SK-N-SH (cell line): ENCODE results near the gene LPO. TPM values are rescaled to one million over a fixed set of nuclear protein-coding genes. Genes with fewer than 3 reads are reported as not detected.

Experiments
- CTCF ChIA-PET: fragments of 300-600, 350-600 bp; formaldehyde crosslinking; extraction: SDS; loops from one replicate; lab custom pipeline; 2021; lab: Yijun Ruan, JAX
- POLR2A ChIA-PET: fragments of 350-600 bp; sonication (Branson Sonifier 250); formaldehyde crosslinking; extraction: SDS; loops from one replicate; lab custom pipeline; 2020; ENCODE audit warnings: antibody characterized with exemption, inconsistent platforms; lab: Yijun Ruan, JAX
- DNase-seq: peaks from one replicate; pipeline ENCODE4 v3.0.0; 2012
- H2AFZ ChIP-seq: fragments of 200-600 bp; sonication (generic); 2 replicates; pipeline ENCODE4 v1.8.1; 2016; ENCODE audit warnings: antibody characterized with exemption, mild to moderate bottlenecking, low read depth
- H3F3A ChIP-seq: fragments of 200-600 bp; sonication (generic); replicated peaks from 2 replicates; pipeline ENCODE3; 2016; ENCODE audit warnings: antibody characterized with exemption, mild to moderate bottlenecking; ENCODE audit not compliant: insufficient read depth
- H3K27ac ChIP-seq, 2 experiments: fragments of 200-500 bp in 1 of 2; fragments of 200-600 bp in 1 of 2; sonication (Bioruptor generic) in 1 of 2; sonication (generic), shearing (Covaris generic) in 1 of 2; 2 replicates each; pipeline versions ENCODE4 v1.5.1 to v1.6.1; 2014 to 2016; ENCODE audit warnings: low read depth in 2 of 2, inconsistent platforms in 1 of 2, low read length in 1 of 2, mild to moderate bottlenecking in 1 of 2, mixed read lengths in 1 of 2
- H3K27me3 ChIP-seq: fragments of 200-600 bp; sonication (generic), shearing (Covaris generic); 2 replicates; pipeline ENCODE4 v1.6.1; 2016; ENCODE audit warnings: mixed run types; ENCODE audit not compliant: insufficient read depth
- H3K36me3 ChIP-seq, 2 experiments: fragments of 200-500 bp in 1 of 2; fragments of 200-600 bp in 1 of 2; sonication (Bioruptor generic) in 1 of 2; sonication (generic) in 1 of 2; replicated peaks in 1 of 2; 2 replicates each; pipeline versions ENCODE3 to v1.5.1; 2014 to 2016; ENCODE audit warnings: low read length in 1 of 2, mild to moderate bottlenecking in 1 of 2; ENCODE audit not compliant: insufficient read depth in 2 of 2, control insufficient read depth in 1 of 2
- H3K4me1 ChIP-seq, 2 experiments: fragments of 200-500 bp in 1 of 2; fragments of 200-600 bp in 1 of 2; sonication (Bioruptor generic) in 1 of 2; sonication (generic), shearing (Covaris generic) in 1 of 2; 2 replicates each; pipeline versions ENCODE4 v1.5.1 to v1.6.1; 2014 to 2016; ENCODE audit warnings: low read depth in 1 of 2, low read length in 1 of 2, mixed run types in 1 of 2; ENCODE audit not compliant: insufficient read depth in 2 of 2, control insufficient read depth in 1 of 2
- H3K4me2 ChIP-seq: fragments of 200-600 bp; sonication (generic), shearing (Covaris generic); 2 replicates; pipeline ENCODE4 v1.6.1; 2017; ENCODE audit warnings: mixed run types
- H3K4me3 ChIP-seq, 2 experiments: fragments of 200-500 bp in 1 of 2; fragments of 200-600 bp in 1 of 2; sonication (Bioruptor generic) in 1 of 2; sonication (generic), shearing (Covaris generic) in 1 of 2; 2 replicates each; pipeline versions ENCODE4 v1.5.1 to v1.8.1; 2014 to 2016; ENCODE audit warnings: low read depth in 2 of 2, inconsistent platforms in 1 of 2, low read length in 1 of 2, mild to moderate bottlenecking in 1 of 2, mixed read lengths in 1 of 2, moderate library complexity in 1 of 2
- H3K79me2 ChIP-seq: fragments of 200-600 bp; sonication (generic); 2 replicates; pipeline ENCODE4 v1.8.1; 2017; ENCODE audit warnings: mild to moderate bottlenecking; ENCODE audit not compliant: insufficient read depth
- H3K9ac ChIP-seq: fragments of 200-600 bp; sonication (generic); 2 replicates; pipeline ENCODE4 v1.6.1; 2017; ENCODE audit warnings: mixed run types
- H3K9me2 ChIP-seq: fragments of 200-600 bp; sonication (generic); 2 replicates; pipeline ENCODE4 v1.6.1; 2017; ENCODE audit warnings: mixed run types
- H3K9me3 ChIP-seq: fragments of 200-600 bp; sonication (generic); 2 replicates; pipeline ENCODE4 v1.6.1; 2017; ENCODE audit warnings: mixed run types, mild to moderate bottlenecking, moderate library complexity
- H4K20me1 ChIP-seq: fragments of 200-600 bp; sonication (generic); 2 replicates; pipeline ENCODE4 v1.6.1; 2017; ENCODE audit warnings: mild to moderate bottlenecking, mixed run types; ENCODE audit not compliant: insufficient read depth
- CHD2 ChIP-seq: fragments of 150-350 bp; IDR thresholded peaks from 2 replicates; pipeline ENCODE4 v1.6.1; 2018; ENCODE audit warnings: low read length; ENCODE audit not compliant: partially characterized antibody
- ELF1 ChIP-seq: IDR thresholded peaks from 2 replicates; pipeline ENCODE4 v1.4.0; 2012
- EP300 ChIP-seq, 2 experiments: IDR thresholded peaks; 2 replicates each; pipeline versions ENCODE4 v1.4.0 to v1.6.1; 2012; ENCODE audit warnings: borderline replicate concordance in 1 of 2, low read depth in 1 of 2, low read length in 1 of 2
- GABPA ChIP-seq: IDR thresholded peaks from 2 replicates; pipeline ENCODE4 v1.4.0; 2012; ENCODE audit warnings: low read depth, mild to moderate bottlenecking
- GATA2 ChIP-seq: sonication (generic); formaldehyde crosslinking; IDR thresholded peaks from 2 replicates; pipeline ENCODE4 v1.5.0; 2020; ENCODE audit warnings: mild to moderate bottlenecking, missing genetic modification reagents
- MEF2A ChIP-seq: IDR thresholded peaks from 2 replicates; pipeline ENCODE4 v1.4.0; 2012; ENCODE audit warnings: low read depth, borderline replicate concordance
- NFIC ChIP-seq: IDR thresholded peaks from 2 replicates; pipeline ENCODE4 v1.4.0; 2012; ENCODE audit warnings: borderline replicate concordance
- POLR2AphosphoS5 ChIP-seq: IDR thresholded peaks from 2 replicates; pipeline ENCODE4 v1.6.1; 2012; ENCODE audit warnings: low read depth, low read length
- RAD21 ChIP-seq: IDR thresholded peaks from 2 replicates; pipeline ENCODE4 v1.6.1; 2012; ENCODE audit warnings: mild to moderate bottlenecking, low read length
- RXRA ChIP-seq: IDR thresholded peaks from 2 replicates; pipeline ENCODE4 v1.4.0; 2012; ENCODE audit warnings: low read depth, mild to moderate bottlenecking, borderline replicate concordance
- SIN3A ChIP-seq: IDR thresholded peaks from 2 replicates; pipeline ENCODE4 v1.6.1; 2012; ENCODE audit warnings: low read depth, mild to moderate bottlenecking, low read length, moderate library complexity, borderline replicate concordance
- YY1 ChIP-seq: IDR thresholded peaks from 2 replicates; pipeline ENCODE4 v1.4.0; 2012; ENCODE audit warnings: low read depth, mild to moderate bottlenecking
- WGBS: methylation state at CpG from one replicate; pipeline ENCODE4 v1.1.6; 2017; ENCODE audit warnings: low lambda C conversion rate; 5-methylcytosine and 5-hydroxymethylcytosine counted together
- polyA plus RNA-seq, 3 experiments: library from polyadenylated mRNA; depleted of rRNA; stranded (reverse); fragments of >200 nt; gene quantifications; 2 replicates each; pipeline ENCODE4 v1.2.3, GENCODE V29; 2012
- TF ChIP-seq, protein P1 (sequence below): fragments of 200-600 bp; sonication (generic); IDR thresholded peaks from 2 replicates; pipeline ENCODE4 v1.6.1; 2017; ENCODE audit warnings: antibody characterized with exemption, mild to moderate bottlenecking, moderate library complexity
- TF ChIP-seq, protein P2 (sequence below): fragments of 150-350 bp; IDR thresholded peaks from 2 replicates; pipeline ENCODE4 v1.6.1; 2016; ENCODE audit warnings: mild to moderate bottlenecking, low read depth, low read length

LPO gene
- polyA plus RNA-seq, 1 of the 3 experiments (the other 2 are of a cell fraction) = not detected

DNA sequence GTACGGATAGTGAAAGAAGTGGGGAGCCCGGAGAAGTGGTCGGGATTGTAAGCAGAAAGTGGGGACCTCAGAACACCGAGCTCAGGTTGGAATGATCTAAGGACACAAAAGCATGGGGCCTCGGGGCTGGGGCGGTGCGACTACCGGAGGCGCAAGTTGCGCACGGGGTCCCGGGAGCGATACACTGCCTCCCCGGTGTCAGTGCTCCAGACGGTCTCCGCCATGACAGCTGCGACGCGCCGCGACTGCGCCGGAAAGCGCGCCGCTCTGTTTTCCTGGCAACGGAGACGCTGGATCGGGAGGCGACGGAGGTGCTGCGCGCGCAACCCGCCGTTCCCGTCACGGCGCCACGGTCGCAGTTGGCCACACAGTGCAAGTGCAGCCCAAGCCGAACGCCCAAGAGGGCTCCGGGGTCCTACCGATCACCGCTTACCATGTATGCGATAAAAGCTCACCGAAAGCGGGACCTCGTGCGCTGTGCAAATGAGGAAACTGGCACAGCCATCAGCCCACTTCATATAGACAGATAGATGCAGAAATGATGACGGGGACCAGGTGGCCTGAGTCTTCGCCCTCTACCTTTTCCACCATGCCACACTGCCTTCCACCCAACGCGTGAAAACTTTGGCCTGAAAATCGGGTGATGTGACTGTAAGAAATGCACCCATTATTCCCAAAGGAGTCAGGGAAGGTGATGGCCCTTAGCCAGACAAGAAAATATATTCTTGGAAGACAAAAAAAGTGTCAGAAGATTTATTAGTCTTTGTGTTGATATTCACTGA is 19.2 kb upstream of the LPO start, which contains the start of gene MKS1 (continued):
- no peak for TF ChIP-seq MEF2A
- peak; percentile 47 for TF ChIP-seq CHD2
- TF ChIP-seq RXRA = no peak
- peak; percentile 77 for TF ChIP-seq GABPA
- peak; percentile 94 for TF ChIP-seq YY1

DNA sequence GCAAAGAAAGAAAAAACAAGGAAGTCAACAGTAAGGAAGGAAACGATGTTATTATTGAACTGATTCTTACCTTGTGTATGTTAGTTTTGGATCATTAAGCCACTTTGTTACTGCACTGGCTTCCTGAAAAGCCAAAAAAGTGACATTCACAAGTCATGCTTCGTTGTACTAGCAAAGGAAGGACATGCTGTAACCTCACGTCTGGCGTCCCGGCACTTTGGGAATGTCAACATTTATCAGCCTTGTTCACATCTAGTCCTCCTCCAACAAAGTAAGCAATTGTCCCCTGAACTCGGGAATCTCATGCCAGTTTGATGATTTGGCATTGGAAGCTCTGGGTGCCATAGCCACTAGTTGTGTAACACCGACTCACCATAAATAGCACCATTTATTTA is 18.6 kb upstream of the LPO start:
- peaks cover 3 to 10% of the 10 kb centered on the region in 2 experiments; a peak in 1 of 4 replicates for H3K4me1 ChIP-seq
- POLR2A ChIA-PET = interaction anchor here (1.2 to 1.9 kb wide), 2 partner anchors 14 to 213 kb away, joined by 3 to 7 read pairs; partner anchors contain the start of gene SRSF1
- peak overlapping the region; percentile 83 for H3K4me2 ChIP-seq
- no peaks in the 10 kb centered on the region for H3K79me2 ChIP-seq
- H3K9ac ChIP-seq = no peak overlapping the region
- TF ChIP-seq, protein P1, sequence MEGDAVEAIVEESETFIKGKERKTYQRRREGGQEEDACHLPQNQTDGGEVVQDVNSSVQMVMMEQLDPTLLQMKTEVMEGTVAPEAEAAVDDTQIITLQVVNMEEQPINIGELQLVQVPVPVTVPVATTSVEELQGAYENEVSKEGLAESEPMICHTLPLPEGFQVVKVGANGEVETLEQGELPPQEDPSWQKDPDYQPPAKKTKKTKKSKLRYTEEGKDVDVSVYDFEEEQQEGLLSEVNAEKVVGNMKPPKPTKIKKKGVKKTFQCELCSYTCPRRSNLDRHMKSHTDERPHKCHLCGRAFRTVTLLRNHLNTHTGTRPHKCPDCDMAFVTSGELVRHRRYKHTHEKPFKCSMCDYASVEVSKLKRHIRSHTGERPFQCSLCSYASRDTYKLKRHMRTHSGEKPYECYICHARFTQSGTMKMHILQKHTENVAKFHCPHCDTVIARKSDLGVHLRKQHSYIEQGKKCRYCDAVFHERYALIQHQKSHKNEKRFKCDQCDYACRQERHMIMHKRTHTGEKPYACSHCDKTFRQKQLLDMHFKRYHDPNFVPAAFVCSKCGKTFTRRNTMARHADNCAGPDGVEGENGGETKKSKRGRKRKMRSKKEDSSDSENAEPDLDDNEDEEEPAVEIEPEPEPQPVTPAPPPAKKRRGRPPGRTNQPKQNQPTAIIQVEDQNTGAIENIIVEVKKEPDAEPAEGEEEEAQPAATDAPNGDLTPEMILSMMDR = no peak
- no peak for TF ChIP-seq SIN3A
- no peak for TF ChIP-seq GATA2 (CRISPR knock-in tag)
- no peak for TF ChIP-seq ELF1
- no peak for TF ChIP-seq RAD21
- TF ChIP-seq YY1 = no peak
- TF ChIP-seq, protein P2, sequence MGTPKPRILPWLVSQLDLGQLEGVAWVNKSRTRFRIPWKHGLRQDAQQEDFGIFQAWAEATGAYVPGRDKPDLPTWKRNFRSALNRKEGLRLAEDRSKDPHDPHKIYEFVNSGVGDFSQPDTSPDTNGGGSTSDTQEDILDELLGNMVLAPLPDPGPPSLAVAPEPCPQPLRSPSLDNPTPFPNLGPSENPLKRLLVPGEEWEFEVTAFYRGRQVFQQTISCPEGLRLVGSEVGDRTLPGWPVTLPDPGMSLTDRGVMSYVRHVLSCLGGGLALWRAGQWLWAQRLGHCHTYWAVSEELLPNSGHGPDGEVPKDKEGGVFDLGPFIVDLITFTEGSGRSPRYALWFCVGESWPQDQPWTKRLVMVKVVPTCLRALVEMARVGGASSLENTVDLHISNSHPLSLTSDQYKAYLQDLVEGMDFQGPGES = no peak
- no peak for TF ChIP-seq EP300 (IDR thresholded peaks at IDR 0.05; ENCODE audit: borderline replicate concordance in 1 of 2, low read depth in 1 of 2, low read length in 1 of 2)
- no peak for TF ChIP-seq NFIC
- TF ChIP-seq POLR2AphosphoS5 = no peak
- no peaks in the 10 kb centered on the region for H3K27me3 ChIP-seq
- no peaks in the 10 kb centered on the region for H4K20me1 ChIP-seq
- 92% methylated on average over 7 of the region's 7 CpGs for WGBS
- CTCF ChIA-PET = interaction anchor here (0.6 to 3.4 kb wide), 18 partner anchors 8 to 196 kb away, joined by 3 to 27 read pairs (median 4); partner anchors contain the start of gene LPO
- H3K9me2 ChIP-seq = no peaks in the 10 kb centered on the region
- H3K4me3 ChIP-seq = peak overlapping the region in 1 of 2 experiments; percentile 87; a peak in 2 of 4 replicates
- DNase-seq = peak; percentile 15
- H3F3A ChIP-seq = peaks cover 14% of the 10 kb centered on the region
- no peaks in the 10 kb centered on the region for H3K9me3 ChIP-seq
- peaks cover 6 to 15% of the 10 kb centered on the region in 2 experiments for H3K36me3 ChIP-seq
- no peak overlapping the region for H3K27ac ChIP-seq
- H2AFZ ChIP-seq = peak overlapping the region; percentile 98
